Measurements from ENCODE around the gene RHBDD1.

RHBDD1 gene

DNA sequence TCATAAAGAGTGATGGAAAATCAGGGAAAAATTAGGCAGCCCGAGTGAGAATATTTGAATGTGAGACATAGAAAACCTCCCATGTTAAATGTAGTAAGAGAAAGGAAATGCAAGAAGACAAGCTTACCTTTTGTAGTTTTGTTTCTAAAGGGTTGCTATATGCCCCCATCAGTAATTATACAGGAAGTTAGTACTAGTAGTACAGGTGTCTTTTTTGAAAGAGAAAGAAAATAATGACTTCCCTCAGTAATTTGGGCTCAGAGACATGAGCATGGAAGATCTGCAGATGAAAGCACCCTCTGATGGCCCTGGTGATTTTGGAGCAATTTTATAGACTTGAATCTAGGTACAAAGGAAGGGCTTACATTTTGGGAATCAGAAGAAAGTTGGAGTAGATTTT lies 80.8 kb downstream of the RHBDD1 start:
- DNase-seq (ENCODE audit: low read depth) = no peak

DNA sequence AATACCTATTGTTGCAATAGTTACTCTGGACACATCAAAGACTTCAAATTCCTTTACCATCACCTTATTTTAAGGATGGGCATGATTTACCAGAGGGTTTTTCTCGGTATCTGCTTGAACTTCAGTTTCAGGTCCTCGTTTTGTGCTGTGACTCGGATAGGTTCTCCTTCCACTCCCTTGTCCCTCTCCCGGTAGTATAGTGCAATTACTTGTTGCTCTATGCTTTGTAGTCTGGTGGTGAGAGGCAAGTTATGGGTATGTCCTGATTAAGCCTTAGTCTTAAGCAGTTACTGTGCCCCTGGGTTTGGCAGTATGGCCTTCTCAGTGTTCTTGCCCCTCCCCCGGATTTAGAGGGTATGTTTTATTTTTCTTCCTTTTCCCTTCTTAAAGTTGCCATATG lies 96.6 kb downstream of the RHBDD1 start:
- no peak for DNase-seq (ENCODE audit: low read depth)

DNA sequence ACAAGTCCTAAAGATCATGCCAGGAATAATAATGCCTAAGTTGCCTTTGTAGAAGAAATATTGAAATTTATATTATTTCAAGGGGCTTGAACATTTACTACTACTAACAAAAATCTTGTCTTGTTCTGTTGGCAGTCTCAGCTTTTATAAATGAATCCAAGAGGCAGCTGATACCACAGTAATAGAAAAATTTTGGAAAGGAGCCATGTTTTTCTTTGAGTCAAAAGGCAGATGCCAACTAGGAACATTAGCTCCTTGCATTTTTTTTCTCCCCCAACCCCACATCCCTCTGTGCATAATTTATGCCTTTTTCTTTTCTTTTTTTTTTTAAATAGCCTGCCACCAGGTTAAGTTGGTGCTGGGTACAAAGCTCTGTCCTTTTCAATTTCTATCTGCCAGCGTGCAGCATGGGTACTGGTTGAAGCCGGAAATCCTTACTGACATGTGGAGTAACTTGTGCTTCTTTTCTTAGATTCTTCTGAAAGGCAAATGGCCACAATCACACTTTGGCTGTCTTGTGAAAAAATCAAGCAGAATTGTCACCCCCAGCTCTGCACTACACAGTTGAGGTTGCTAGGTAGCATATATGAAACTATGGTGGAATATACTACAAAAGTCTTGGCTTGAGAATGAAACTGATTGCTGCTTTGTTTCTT lies 98.8 kb downstream of the RHBDD1 start:
- no peak for DNase-seq (ENCODE audit: low read depth)

DNA sequence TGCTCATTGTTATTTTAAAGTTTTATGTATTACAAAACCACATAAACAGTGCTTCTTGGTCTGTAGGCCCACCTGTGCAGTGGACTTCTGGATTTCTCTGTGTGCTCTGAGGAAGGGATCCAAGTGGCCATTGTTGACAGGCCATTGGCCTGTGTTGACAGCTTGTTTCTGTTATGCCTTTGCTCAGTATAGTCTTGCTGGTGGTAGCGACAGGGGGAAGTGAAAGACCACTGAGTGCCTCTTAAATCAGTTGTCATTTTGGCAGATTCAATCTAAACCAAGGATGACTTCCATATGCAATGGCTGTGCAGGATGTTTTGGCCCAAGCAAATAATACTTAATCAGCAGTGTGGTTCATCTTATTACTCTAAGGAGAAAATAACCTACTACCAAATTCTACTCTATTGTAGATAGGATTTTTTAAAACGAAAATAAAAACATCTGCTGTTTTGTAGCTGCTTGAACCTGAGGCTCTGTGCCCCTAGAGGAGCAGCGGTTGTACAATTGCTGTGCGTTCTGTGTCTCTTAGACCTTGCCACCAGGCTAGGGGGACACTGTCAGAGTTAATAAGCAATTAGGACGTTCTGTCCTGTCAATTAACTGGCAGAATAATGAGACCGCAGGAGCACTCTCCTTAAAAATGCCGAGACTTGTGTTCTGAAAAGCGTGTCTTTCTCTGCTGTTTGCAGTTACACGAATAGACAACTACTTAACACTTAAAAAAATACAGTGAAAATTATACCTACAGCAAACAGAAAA lies 108.2 kb downstream of the RHBDD1 start:
- no peak for DNase-seq (ENCODE audit: low read depth)

GRCh38 chr2:226953206-226953605 lies 117.4 kb downstream of the RHBDD1 start:
- DNase-seq (ENCODE audit: low read depth) = no peak

DNA sequence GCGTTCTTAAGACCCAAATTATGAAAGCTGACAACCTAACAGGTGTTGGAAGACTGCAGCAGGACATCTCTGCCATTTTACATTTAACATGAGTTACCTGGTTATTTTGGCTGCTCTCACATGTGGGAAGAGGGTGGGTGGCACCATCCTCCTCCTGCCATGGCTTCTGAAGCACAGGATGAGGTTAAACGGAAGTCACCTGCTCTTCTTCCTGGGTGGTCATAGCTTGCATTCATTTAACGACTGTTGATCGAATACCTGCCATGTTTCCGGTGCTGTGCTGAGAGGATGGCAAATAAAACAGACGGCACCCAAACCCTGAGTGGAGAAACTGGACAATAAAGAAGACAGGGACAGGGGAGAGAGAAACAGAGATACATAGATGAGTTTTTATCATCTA lies 118.0 kb downstream of the RHBDD1 start:
- no peak for DNase-seq (ENCODE audit: low read depth)

GRCh38 chr2:226956659-226957058 lies 120.8 kb downstream of the RHBDD1 start:
- DNase-seq (ENCODE audit: low read depth) = no peak

DNA sequence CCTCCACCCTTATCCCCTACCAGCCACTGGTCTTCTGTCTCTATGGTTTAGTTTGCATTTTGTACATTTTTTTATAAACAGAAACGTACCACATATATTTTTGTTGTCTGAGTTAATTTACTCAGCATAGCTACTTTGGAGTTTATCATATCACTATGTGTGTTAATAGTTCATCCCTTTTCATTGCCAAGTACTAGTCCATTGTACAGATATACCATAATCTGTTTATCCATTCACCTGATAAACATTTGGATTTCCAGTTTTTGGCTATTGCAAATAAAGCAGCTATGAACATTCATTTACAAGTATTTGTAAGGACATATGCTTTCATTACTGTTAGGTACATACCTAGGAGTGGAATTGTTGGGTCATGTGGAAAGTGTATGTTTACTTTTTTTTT lies 123.6 kb downstream of the RHBDD1 start:
- DNase-seq (ENCODE audit: low read depth) = no peak

DNA sequence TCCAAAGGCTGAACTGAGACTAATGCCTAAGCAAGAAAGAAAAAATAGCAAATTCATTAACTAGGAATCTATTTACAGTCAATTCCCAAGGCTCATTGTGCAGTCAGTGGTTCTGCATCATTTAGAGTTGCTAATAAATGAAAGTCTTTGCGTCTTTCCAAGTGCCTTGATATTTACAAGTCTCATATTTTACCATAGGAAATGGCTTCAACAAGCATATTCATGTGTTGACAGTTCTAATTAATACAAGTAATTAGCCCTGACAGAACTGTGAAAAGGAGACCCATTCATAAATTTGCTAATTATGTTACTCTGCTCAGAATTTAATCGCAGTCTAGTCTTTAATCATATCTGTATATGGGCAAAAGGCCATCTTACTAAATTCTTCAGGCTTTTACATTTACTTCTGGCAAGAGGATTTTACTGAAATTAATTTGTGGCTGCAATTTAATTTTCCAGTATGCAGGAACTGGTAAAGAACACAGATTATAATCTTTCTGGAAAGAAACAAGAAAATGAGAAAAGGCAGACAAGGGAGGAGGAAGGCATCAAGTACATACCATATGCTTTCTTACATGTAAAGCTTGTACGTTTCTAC lies 126.4 kb downstream of the RHBDD1 start:
- no peak for DNase-seq (ENCODE audit: low read depth)

- peak; percentile 71 for DNase-seq (ENCODE audit: low read depth)
Observed at GRCh38 chr2:226963528-226963927, 127.7 kb downstream of the RHBDD1 start.

GRCh38 chr2:226965376-226965775 lies 129.5 kb downstream of the RHBDD1 start:
- no peak for DNase-seq (ENCODE audit: low read depth)

DNA sequence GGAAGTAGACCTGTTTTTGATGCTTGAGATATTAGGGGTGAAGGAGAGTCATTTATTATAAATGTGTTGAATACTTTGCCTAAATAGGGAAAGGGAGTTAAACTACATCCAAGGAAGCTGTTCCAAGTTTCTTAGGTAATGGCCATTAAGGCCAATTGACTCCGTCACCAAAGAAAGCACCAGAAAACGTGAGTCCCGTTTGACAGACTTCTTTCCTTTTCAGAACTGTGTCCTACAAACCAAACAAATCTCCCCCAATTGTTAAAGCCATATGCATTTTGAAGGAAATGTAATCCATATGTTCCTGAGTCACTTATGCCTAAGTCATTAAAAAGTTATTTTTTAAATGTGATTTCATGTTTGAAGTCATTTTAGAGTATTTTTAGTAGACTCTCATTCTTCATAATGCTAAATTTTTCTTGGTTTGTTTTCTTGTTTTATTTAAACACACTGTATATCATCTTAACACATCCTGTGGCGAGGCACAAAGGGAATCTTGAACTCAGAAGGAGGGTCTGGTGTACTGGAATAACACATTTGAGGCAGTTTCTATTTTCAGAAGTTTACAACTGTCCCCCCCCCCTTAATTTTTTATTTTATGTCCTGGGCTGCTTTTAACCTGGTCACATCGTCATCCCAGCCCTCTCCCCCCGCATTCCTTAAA lies 133.7 kb downstream of the RHBDD1 start:
- no peak for DNase-seq (ENCODE audit: low read depth)

- DNase-seq (ENCODE audit: low read depth) = no peak
Observed at GRCh38 chr2:226970362-226970761, 134.5 kb downstream of the RHBDD1 start.

DNA sequence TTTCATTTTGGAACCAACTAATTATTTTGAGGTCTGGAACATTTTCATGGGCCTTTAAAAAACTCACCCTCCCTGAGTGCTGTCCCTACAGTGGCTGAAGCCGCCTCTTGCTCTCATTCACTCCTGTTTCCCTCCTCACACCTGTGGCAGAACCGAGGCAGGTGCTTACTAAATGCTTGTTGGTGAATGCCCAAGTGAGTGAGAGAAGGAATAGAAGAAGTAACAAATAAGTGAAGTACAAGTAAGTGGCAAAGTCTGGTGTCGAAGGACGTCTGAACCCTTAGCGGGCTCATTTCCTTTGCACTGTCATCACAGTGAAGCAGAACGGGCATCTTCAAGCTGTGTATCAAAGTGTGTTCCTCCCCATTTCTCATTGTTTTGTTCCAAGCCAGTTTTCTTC lies 135.2 kb downstream of the RHBDD1 start:
- no peak for DNase-seq (ENCODE audit: low read depth)

GRCh38 chr2:226971770-226972169 lies 135.9 kb downstream of the RHBDD1 start:
- no peak for DNase-seq (ENCODE audit: low read depth)

DNA sequence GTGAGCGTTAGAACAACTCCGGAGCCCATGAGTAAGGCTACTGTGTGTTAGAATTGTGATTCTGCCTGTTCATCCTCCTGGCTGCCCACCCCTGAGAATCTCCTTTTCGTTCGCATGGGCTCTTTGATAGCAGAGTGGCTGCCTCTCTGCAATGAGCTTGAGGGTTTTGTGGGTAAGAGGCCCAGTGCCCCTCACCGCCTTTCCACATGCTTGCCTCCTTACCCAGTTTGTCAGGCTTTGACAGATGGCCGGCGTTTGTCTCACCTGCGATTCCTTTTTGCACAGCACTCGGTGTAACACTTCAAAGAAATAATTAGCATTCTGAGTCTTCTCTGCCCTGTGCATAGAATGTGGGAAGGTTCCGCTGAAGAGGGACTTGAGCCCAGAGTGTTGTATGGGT lies 138.0 kb downstream of the RHBDD1 start:
- no peak for DNase-seq (ENCODE audit: low read depth)

DNA sequence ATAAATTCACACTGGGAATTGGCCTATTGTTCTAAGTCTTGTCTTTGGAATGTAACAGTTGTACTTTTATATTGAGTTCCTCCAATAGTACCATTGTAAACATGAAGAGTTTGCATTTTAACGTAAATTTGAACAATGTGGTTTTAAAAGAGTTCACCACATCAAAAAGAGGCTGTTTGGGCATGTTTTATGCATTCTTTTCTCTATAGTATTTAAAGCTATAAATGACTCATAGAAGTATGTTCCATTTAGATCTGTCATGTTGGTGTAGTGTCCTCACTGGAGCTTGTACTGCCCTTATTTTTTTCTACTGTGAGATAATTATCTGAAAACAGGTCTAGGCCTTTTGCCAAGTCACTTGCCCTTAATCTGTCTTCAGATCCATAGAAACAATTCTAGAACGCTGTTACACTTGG lies 141.9 kb downstream of the RHBDD1 start:
- peak; percentile 77 for DNase-seq (ENCODE audit: low read depth)

DNA sequence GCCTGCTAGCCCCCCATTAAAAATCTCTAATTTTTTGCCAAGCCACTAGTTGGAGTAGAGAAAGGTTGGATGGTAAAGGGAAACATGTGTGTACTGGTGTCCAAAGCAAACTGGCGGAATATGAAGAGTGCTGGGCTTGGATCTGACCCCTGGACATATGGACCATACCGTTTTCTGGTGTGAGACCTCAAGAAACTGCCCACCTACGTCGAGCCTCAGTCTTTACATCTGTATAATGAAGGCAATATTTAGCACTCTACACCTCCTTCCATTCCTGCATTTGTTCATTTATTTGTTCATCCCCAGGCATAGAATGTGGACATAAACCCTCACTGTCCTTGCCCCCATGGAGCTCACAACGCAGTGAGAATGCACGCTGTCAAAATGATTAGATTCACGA lies 142.4 kb downstream of the RHBDD1 start:
- no peak for DNase-seq (ENCODE audit: low read depth)

DNA sequence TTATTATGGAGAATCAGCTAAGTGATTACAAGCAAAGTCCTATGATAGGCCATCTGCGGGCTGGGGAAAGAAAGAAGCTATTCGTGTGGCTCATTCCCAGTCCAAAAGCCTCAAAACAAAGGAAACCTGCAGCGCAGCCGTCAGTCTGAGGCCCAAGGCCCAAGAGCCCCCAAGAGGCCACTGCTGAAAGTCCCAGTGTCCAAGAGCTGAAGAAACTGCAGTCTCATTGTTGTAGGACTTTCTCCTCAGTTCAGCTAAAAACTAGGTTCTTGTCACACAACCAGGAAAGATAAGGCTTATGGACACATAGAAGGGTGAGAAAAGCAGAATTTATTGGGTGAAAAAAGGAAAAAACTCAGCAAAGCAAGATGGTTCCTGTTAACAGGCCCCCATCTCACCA lies 143.2 kb downstream of the RHBDD1 start:
- DNase-seq (ENCODE audit: low read depth) = no peak

DNA sequence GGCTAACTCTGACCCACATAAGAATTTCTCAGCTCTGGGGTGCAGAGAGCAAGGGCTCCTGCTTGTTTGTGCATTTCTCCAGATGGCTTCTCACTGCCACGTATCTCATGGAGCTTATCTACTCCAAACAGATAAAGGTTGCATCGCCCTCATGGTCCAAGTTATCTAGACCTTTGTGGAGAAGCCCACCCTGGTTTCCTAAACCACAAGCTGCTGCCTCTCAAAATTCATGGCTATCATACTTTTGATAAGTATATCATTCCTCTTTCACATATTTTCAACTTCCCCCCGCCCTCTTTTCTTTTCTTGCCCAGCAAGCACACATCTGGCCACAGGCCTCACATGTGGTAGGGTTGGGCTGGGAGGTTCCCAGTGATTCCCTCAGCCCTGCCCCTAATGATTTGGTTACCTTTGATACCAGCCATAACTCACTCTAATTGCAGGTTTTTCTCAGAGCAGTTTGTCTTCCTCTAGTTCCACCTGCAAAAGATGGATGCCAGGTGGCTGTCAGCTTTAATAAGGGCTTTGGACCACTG lies 146.0 kb downstream of the RHBDD1 start:
- DNase-seq (ENCODE audit: low read depth) = no peak

- DNase-seq (ENCODE audit: low read depth) = no peak
Observed at GRCh38 chr2:226983895-226984749, 148.3 kb downstream of the RHBDD1 start.
